ENCODE data around the gene IL20RB. TPM values are rescaled to one million over a fixed set of nuclear protein-coding genes. Genes with fewer than 3 reads are reported as not detected.
"Not testable (repeated sequence)": the region's sequence is repeated elsewhere in the genome, so short reads cannot be mapped to it uniquely, and the experiment has no call there.

The IL20RB gene
- total RNA-seq, 4 donors from 2014 or later = 257 to 288 (median 273) TPM

GRCh38 chr3:137013951-137014688 is 56.3 kb downstream of the IL20RB start:
- no peak for TF ChIP-seq POLR2A (IDR thresholded peaks at IDR 0.05)
- TF ChIP-seq, protein P1, sequence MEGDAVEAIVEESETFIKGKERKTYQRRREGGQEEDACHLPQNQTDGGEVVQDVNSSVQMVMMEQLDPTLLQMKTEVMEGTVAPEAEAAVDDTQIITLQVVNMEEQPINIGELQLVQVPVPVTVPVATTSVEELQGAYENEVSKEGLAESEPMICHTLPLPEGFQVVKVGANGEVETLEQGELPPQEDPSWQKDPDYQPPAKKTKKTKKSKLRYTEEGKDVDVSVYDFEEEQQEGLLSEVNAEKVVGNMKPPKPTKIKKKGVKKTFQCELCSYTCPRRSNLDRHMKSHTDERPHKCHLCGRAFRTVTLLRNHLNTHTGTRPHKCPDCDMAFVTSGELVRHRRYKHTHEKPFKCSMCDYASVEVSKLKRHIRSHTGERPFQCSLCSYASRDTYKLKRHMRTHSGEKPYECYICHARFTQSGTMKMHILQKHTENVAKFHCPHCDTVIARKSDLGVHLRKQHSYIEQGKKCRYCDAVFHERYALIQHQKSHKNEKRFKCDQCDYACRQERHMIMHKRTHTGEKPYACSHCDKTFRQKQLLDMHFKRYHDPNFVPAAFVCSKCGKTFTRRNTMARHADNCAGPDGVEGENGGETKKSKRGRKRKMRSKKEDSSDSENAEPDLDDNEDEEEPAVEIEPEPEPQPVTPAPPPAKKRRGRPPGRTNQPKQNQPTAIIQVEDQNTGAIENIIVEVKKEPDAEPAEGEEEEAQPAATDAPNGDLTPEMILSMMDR (IDR thresholded peaks at IDR 0.05) = peak in 2 of 3 donors; percentile 86 to 92
- intact Hi-C loops (cut with DNase I; ENCODE audit: low total_unique reads) = loop anchor here (2.0 to 10.0 kb wide), 3 partner anchors 69 to 619 kb away; partner anchors contain the start of gene STAG1
- 5 to 7% methylated on average over 18 of the region's 18 CpGs for WGBS, 2 donors
- peak; percentile 93 to 98 for DNase-seq (ENCODE audit: low spot score in 2 of 2)
- H3K4me3 ChIP-seq (ENCODE audit: low read depth, poor library complexity, severe bottlenecking) = no peak overlapping the region

- intact Hi-C loops (cut with DNase I; ENCODE audit: low total_unique reads) = loop anchor here (5.0 to 10.0 kb wide), 3 partner anchors 73 to 935 kb away; no protein-coding TSS in a partner anchor
- not testable (repeated sequence) for H3K4me3 ChIP-seq (ENCODE audit: low read depth, poor library complexity, severe bottlenecking); DNase-seq (ENCODE audit: low spot score in 2 of 2)
- WGBS, 2 donors = 100% methylated on average over 1 of the region's 1 CpG
Measured at GRCh38 chr3:137017316-137017715, 59.5 kb downstream of the IL20RB start.

GRCh38 chr3:137020315-137020714 is 62.5 kb downstream of the IL20RB start:
- no peak for DNase-seq (ENCODE audit: low spot score in 2 of 2)
- WGBS, 2 donors = 68 to 69% methylated on average over 5 of the region's 5 CpGs
- H3K4me3 ChIP-seq (ENCODE audit: low read depth, poor library complexity, severe bottlenecking) = no peak overlapping the region
- TF ChIP-seq POLR2A (IDR thresholded peaks at IDR 0.05) = no peak
- TF ChIP-seq, protein P1 (IDR thresholded peaks at IDR 0.05) = no peak
- intact Hi-C loops (cut with DNase I; ENCODE audit: low total_unique reads) = no loop called here

DNA sequence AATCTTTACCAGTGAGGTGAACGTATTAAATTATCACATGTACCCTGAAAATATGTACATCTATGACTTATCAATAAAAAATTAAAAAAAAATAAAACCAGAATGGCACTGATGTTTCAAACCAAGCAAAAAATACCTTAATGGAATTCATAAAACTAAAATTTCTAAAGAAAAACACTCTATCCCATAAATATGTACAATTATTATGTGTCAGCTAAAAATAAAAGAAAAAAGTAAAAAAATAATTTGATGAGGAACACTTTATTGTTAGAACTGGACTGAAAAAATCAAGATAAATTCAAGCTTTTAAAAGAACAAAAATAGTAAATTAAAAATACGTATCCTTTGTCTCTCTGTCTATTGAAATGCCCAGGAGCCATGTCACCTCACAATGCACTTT is 63.1 kb downstream of the IL20RB start:
- WGBS, 2 donors = 85 to 96% methylated on average over 2 of the region's 2 CpGs
- intact Hi-C loops (cut with DNase I; ENCODE audit: low total_unique reads) = no loop called here
- DNase-seq (ENCODE audit: low spot score in 2 of 2) = no peak
- H3K4me3 ChIP-seq (ENCODE audit: low read depth, poor library complexity, severe bottlenecking) = no peak overlapping the region
- no peak for TF ChIP-seq POLR2A (IDR thresholded peaks at IDR 0.05)
- TF ChIP-seq, protein P1 (IDR thresholded peaks at IDR 0.05) = no peak

DNA sequence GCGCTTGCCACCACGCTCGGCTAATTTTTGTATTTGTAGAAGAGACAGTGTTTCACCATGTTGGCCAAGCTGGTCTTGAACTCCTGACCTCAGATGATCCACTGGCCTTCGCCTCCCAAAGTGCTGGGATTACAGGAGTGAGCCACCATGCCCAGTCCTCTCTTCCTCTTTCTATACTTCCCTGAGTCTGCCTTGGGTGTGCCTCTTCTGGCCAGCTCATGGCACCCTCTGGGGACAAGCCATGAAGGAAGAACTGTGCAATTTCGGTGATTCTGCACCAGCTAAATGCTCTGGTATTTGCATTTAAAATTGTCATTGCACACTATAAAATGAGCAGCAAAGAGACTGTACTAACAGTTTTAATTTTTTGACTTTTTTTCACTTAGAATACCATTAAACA is 66.6 kb downstream of the IL20RB start:
- no peak overlapping the region for H3K4me3 ChIP-seq (ENCODE audit: low read depth, poor library complexity, severe bottlenecking)
- TF ChIP-seq, protein P1 (IDR thresholded peaks at IDR 0.05) = no peak
- TF ChIP-seq POLR2A (IDR thresholded peaks at IDR 0.05) = no peak
- WGBS, 2 donors = 89 to 92% methylated on average over 5 of the region's 5 CpGs
- intact Hi-C loops (cut with DNase I; ENCODE audit: low total_unique reads) = no loop called here
- no peak for DNase-seq (ENCODE audit: low spot score in 2 of 2)

GRCh38 chr3:137026701-137027100 is 68.9 kb downstream of the IL20RB start:
- WGBS, 2 donors = 66 to 79% methylated on average over 3 of the region's 3 CpGs
- DNase-seq (ENCODE audit: low spot score in 2 of 2) = no peak
- intact Hi-C loops (cut with DNase I; ENCODE audit: low total_unique reads) = no loop called here
- no peak for TF ChIP-seq POLR2A (IDR thresholded peaks at IDR 0.05)
- TF ChIP-seq, protein P1 (IDR thresholded peaks at IDR 0.05) = no peak
- H3K4me3 ChIP-seq (ENCODE audit: low read depth, poor library complexity, severe bottlenecking) = no peak overlapping the region

Measured in lower leg skin (tissue), 4 donors.